ENCODE results near the gene LEPR.
"Not testable (repeated sequence)": the region's sequence is repeated elsewhere in the genome, so short reads cannot be mapped to it uniquely, and the experiment has no call there.

Gene LEPR, protein sequence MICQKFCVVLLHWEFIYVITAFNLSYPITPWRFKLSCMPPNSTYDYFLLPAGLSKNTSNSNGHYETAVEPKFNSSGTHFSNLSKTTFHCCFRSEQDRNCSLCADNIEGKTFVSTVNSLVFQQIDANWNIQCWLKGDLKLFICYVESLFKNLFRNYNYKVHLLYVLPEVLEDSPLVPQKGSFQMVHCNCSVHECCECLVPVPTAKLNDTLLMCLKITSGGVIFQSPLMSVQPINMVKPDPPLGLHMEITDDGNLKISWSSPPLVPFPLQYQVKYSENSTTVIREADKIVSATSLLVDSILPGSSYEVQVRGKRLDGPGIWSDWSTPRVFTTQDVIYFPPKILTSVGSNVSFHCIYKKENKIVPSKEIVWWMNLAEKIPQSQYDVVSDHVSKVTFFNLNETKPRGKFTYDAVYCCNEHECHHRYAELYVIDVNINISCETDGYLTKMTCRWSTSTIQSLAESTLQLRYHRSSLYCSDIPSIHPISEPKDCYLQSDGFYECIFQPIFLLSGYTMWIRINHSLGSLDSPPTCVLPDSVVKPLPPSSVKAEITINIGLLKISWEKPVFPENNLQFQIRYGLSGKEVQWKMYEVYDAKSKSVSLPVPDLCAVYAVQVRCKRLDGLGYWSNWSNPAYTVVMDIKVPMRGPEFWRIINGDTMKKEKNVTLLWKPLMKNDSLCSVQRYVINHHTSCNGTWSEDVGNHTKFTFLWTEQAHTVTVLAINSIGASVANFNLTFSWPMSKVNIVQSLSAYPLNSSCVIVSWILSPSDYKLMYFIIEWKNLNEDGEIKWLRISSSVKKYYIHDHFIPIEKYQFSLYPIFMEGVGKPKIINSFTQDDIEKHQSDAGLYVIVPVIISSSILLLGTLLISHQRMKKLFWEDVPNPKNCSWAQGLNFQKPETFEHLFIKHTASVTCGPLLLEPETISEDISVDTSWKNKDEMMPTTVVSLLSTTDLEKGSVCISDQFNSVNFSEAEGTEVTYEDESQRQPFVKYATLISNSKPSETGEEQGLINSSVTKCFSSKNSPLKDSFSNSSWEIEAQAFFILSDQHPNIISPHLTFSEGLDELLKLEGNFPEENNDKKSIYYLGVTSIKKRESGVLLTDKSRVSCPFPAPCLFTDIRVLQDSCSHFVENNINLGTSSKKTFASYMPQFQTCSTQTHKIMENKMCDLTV

DNA sequence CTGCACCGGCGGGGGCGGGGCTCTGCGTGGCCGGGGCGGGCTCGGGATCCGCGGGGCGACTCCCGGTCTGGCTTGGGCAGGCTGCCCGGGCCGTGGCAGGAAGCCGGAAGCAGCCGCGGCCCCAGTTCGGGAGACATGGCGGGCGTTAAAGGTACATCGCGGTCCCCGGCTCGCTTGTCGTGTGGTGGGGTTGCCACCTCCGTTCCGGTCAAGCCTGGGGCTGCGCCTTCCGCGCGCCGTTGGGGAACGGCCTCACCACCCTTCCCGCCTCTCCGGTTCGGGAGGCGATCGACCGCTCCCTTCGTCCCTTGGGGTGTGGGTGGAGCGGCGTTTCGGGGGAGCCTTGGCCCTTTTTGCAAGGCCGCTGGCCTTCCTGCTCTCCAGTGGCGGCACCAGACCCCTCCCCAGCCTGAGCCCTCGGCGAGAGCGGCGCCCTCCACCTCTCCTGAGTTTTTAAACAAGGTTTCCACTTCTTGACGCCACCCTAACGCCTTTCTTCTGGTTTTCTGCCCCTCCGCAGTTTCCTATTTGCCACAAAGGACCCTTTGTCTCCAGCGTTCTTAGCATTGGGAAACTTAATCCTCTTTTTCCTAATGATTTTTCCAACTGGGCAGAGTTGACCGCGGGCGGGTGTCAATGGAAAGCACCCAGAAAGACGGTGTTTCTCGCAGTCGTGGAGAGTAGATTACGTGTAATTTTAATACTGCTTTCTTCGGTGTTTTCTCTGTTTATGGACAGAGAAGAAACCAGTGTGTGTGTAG is at the start of gene LEPR, which contains the start of gene LEPROT:
Gene LEPR, plus strand, starts transcription at position 79 of the 761 bp plus-strand sequence. CDS start 144,898 bp downstream, outside the sequence.
Gene LEPROT, plus strand, starts transcription at position 79 of the 761 bp plus-strand sequence. Its CDS starts 57 bp downstream, at position 136.
- peak in 1 of 2 experiments; percentile 71 for DNase-seq

DNA sequence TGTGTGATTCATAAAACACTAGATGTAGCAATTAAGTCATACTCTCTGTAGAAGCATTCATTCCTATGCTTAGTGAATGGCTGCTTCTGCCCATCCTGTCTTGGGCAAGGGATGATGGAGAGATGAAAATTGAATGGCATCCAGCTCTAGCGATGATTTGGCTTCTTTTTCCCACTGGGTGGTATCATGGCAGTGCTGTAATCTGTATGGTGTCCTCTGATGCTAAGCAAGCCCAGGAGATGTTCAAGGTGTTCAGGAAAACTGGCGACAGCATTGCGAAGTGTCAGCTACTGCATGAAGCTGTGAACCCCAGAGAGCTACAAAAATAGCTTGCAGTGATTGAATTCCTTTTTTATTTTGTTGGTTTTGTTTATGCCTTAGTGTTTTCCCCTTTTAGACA is 48.9 kb upstream of the LEPR start:
- no peak for DNase-seq

DNA sequence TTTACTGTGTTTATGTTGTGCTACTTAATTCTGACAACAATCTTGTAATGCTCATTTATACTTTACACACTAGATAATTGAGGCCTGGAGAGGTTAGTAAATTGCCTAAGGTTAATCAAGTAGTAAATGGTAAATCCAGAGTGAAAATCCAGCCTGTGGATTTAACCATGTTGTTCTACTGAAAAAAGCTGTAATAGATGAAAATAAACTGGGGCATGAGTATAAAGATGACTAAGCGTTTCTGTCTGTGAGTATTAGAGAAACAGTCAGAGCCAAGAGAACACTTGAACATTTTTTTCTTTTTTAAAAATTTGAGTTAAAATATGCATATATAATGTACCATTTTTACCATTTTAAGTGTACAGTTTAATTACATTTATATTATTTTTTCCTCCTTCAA is 47.9 kb upstream of the LEPR start:
- no peak for DNase-seq

DNA sequence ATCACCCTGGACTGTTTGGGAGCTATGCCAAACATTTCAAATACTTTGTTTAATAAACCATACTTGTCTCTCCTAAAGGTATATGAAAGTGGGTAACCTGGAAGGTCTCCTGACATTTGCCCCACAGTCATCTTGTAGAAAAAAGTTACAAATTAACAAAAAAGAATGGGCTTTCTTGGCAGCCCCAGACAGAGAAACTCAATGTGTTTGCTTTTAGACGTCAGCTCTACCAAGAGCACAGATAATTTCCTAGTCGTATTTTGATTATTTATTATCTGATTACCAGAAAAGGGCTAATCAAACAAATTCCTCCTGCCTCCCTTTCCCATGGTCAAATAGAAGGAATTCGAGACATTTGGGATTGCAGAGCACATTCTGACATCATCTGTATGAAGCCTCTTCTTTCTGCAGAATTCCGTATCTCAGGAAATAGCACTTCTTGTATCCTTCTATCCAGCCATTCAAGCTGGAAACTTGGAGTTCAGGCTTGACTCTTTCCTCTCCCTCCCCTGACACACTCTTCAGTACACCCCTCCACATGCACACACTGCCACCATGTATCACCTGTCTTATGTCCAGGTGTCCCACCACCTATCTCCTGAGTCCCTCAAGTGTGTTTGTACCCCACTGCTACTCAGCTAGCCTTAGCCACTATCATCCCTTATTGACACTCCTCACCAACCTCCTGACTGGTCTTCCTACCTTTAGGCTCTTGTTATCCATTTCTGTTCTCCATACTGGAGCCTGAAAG is 42.8 kb upstream of the LEPR start:
- no peak for DNase-seq

DNA sequence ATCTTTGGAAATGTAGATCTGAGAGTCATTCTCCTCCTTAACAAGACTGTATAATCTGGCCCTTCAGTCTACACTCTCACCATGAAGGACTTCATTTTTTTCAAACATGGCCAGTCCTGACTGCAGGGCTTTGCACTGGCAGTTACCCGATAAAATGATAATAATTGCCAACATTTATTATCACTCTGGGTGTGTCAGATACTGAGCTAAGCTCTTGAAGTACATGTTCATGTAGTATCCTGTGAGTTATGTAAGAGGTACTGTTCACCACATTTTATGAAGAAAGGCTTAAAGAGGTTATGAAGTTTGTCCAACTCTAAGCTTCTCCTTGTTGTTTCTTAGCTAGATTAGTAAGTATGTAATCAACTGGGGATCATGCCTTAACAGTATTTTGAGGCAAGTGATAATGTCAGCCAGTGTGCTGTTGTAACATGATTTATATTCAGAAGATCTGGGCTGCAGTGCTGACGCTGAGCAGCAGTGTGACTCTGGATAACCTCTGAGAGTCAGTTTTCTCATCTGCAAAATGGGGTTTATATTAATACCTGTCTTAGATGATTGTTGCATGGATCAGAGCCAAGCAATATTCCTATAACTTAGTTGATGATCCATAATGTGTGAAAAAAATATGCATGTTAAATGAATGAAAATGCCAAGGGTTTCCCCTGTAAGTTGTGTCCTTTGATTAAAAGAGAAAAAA is 42.1 kb upstream of the LEPR start:
- no peak for DNase-seq

DNA sequence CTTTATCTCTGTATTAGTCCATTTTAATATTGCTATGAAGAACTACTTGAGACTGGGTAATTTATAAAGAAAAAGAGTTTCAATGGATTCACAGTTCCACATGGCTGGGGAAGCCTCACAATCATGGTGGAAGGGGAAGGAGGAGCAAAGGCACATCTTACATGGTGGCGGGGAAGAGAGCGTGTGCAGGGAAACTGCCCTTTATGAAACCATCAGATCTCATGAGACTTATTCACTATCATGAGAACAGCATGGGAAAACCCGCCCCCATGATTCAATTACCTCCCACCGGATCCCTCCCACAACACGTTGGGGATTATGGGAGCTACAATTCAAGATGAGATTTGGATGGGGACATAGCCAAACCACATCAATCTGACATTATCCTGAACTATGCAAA is 36.0 kb upstream of the LEPR start:
- DNase-seq: not testable (repeated sequence)

DNA sequence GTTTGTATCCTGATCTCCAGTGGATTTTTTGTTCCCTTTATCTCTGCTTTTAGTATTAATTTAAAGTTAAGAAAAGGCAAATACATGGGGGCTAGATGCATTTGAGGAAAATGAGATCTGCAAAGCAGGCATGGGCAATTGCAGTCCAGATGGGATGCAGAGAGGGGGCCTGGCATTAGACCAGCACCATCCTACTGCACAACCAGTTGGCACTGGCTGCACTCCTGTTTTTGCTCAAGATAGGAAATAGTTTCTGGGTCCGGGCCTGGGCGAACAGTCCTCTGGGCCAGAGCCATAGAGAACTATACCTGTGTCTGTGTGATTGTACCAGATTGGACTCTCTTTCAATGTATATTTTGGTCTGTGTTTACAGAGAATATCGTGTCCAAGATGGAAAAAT is 34.0 kb upstream of the LEPR start:
- no peak for DNase-seq

DNA sequence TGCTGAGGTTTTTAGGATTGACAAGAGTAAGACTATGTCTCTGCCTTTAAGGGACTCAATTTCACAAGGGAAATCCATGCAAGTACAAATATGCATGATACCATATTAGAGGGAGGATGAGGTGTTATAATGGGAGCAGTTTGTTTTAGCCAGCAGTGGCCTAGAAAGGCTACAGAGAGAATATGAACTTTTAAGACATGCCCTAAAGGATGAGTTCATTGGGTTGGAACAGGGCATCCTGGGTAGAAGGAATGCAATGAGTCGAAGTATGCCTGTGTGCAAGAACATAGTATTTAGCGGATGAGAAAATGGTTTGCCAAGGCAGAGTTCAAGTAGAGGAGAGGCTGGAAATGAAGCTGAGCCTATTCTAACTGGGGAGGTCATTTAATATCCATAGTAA is 32.6 kb upstream of the LEPR start:
- DNase-seq: no peak

DNA sequence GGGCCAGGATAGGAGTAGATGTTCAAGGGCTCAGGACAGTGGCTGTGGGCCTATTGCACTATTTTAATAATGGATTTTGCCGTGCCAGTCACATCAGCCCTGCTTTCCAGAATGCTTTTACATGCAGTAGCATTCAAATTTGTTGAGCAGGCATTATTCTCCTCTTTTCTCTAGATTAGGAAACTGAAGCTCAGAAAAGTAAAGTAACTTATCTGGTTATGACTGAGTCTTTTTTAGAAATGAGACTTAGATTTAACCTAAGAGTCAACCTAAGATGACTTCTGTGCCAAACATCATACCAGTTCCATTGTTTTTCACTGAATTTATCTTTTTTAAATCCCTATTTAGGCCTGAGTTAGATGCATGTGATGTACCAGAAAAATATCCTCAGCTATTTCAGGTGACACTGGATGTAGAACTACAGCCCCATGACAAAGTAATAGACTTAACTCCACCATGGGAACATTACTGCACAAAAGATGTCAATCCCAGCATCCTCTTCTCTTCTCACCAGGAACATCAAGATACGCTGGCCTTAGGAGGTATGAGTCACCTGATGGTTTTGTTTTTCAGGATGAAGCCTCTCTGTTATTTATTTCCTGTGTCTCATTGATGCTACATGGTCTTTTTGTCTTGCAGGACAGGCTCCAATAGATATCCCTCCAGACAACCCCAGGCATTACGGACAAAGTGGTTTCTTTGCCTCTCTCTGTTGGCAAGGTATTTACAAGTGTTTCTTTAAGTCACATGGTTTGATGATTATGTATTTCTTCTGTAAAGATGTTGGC is 31.4 kb upstream of the LEPR start:
- DNase-seq: no peak

DNA sequence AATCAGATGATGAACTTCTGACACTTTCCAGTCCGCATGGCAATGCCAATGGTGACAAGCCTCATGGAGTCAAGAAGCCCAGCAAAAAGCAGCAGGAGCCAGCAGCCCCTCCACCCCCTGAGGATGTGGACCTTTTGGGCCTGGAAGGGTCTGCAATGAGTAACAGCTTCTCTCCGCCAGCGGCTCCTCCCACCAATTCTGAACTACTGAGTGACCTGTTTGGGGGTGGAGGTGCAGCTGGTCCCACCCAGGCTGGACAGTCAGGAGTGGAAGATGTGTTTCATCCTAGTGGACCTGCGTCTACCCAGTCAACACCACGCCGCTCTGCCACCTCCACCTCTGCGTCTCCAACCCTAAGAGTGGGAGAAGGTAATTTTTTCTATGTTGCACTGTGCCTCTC is 28.0 kb upstream of the LEPR start:
- no peak for DNase-seq

DNA sequence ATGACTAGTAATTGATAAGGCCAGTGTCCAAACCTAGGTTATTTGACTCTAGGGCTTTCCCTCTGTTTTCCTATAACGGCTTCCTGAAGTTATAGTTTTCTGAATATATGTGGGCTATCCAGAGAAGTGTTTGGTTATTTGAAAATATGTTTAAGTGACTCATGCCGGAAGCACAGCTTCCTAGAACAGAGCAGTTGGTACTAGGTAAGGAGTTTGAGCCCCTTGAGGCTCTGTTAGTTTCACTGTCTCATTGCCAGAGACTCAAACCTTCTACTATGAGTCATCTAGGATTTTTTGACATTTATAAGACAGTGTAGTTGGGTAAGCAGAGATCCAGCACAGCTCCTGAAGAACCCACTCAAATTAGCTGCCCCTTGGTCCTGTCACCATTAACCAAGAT is 27.1 kb upstream of the LEPR start:
- no peak for DNase-seq

DNA sequence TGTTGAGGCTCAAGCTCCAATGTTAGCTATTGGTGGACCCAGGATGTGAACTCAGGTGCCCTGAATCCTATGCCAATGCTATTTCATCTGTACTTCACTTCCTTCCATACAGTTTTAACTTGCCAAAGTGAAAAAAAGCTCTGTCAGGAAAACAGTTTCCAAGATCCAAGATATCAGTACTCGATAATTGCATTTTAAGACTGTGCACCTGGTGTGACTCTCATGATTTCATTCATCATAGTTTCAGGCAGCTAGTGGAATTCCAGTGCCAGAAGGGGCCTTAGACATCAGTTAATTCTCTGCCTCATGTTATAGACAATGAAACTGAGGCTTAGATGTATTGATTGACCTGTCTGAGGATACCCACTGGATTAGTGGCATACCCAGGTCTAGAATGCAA is 26.5 kb upstream of the LEPR start:
- no peak for DNase-seq

DNA sequence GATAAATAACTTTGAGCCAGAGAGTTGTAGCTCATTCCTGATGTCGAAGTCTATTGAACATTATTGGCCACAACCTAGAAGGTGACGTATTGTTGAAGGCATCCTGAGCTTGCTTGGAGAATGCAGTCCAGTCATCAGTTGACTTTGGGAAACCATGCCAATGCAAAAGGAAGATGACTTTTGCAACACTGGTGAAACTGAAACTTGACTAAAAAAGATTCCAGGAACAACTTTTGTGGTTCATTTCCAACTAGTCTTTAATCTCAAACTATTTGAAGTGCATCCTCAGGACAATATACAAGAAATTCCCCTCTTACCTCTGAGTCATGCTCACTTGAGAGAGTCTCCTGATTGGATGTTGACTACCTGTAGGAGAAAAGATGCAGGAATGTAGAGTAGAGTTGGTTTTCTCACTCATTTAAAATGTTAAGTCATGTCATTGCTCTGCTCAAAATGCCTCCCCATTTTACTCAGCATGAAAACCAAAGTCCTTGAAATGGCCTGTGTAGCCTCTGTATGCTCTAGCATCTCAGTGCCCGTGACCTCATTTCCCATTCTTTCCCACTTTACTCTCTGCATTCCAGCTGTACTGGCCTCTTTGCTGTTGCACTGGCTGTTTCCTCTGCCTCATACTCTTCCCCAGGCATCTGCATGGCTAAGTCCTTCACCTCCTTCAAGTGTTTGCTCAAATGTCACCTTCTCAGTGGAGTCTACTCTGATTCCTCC is 24.4 kb upstream of the LEPR start:
- no peak for DNase-seq

DNA sequence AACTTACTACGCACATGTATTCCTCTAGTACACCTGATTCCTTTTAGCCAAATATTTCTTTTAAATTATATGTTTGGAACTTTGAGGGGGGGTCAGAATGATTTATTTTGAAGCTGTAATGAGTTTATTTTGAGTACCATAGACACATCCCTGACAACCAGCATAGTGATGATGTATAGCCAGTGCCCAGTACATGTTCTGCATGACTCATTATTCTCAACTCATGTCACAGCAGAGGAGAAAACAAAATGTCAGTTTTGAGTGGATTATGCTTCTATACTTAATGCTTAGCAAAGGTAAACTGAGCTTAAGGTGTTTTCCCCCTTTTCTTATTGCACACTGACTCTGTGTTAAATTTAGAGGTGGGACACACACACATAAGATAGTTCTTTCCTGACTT is 22.4 kb upstream of the LEPR start:
- no peak for DNase-seq

DNA sequence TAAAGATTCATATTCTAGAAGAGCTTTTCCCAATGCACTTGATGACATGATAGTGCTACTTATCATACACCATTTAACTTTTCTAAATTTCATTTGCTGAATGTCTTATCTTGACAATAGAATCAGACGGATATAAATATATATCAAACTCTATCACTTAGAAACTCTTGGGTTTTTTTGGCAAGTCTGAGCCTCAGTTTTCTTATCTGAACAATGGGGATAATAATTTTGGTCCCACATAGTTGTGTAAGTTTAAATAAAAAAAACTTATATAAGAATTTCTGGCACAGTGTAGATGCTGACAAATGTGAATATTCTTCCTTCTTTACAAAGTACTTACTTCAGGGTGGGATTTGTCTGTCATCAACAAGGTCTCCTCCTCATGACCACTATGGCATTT is 21.5 kb upstream of the LEPR start:
- no peak for DNase-seq

DNA sequence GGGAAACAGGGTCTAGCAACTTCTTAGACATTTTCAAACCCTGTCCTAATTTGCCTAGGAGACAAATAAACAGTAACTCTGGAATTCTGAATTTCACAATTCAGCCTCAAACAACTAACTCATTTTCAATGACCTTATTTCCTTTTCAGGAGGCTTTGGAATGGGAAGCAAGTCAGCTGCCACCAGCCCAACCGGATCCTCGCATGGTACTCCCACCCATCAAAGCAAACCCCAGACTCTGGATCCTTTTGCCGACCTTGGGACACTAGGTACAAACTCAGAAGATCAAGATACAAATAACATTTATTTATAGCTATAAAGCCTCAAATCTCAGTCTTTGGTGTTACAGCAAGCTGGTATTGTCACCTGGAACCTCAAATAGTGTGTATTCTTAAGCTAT is 18.9 kb upstream of the LEPR start:
- no peak for DNase-seq

DNA sequence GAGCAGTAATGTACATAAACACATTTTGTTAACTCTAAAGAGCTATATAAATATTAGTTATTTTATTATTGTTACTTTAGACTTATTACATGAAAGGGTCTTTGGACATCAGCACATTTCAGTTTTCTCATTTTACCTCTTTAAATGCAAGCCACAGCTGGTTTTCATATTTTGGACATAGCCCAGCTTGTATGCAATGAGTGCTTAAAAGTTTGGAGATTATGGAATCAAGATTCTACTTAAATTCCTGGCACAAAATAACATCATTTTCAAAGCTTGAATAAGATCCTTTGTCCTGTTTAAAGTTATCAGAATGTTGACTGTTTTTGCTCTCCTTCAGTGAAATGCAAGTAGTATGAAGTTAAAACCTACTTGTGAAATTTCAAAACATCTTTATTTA is 15.5 kb upstream of the LEPR start:
- no peak for DNase-seq

DNA sequence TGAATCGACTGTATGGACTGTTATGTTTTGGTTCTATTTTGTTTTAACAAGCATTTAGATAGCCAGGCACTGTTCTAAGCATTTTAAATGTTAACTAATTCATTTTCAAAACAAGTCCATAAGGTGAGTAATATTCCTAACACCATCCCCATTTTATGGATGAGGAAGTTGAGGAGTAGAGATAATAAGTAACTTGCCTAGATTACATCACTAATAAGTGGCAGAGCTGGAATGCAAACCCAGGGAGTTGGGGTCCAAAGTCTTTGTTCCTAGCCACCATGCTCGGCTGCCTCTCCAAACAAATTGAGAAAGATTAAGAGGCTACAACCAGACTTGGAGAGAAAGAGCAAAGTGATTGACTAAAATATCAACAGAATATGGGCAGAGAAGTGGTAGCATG is 12.6 kb upstream of the LEPR start:
- no peak for DNase-seq

DNA sequence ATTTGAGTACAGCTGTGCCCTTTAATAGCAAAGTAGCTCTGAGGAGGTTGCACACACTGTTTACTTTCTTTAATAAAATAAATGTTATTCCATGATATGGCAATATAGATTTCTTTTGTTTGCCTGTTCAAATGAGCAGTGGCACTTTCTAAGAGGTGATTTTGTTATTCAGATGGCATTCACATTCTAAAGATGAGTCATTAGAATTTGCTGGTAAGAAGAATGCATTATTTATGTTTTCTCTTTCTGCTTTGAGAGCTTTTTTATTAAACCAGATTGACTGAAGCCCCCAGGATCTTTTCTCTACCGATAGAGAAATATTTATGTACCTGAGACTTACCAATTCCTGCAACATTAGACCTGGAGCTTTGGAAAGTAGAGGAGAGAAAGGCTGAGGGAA is 11.2 kb upstream of the LEPR start:
- no peak for DNase-seq
